ENCODE measurements around the gene CCBE1. TPM values are rescaled to one million over a fixed set of nuclear protein-coding genes. Genes with fewer than 3 reads are reported as not detected.
A peak's percentile ranks its signal among the peaks of the same experiment; 100 is the strongest.
"Not testable (repeated sequence)": the region's sequence is repeated elsewhere in the genome, so short reads cannot be mapped to it uniquely, and the experiment has no call there.

CCBE1 gene
- total and polyA plus RNA-seq, 4 donors: 0.99 to 2.7 (median 1.9) TPM

- WGBS (ENCODE audit: insufficient coverage): 85% methylated on average over 10 of the region's 11 CpGs
- no peaks in the 10 kb centered on the region for H3K4me1 ChIP-seq (ENCODE audit: control insufficient read depth, insufficient read depth, low read length)
- no peaks in the 10 kb centered on the region for H3K27me3 ChIP-seq (ENCODE audit: control insufficient read depth, insufficient read depth, low read length)
- H3K36me3 ChIP-seq (ENCODE audit: control insufficient read depth, insufficient read depth, low read length): no peaks in the 10 kb centered on the region
- no peaks in the 10 kb centered on the region for H3K9me3 ChIP-seq (ENCODE audit: control insufficient read depth, insufficient read depth, low read length)
- H3K4me3 ChIP-seq (ENCODE audit: low read depth, low read length): no peak overlapping the region
- H3K27ac ChIP-seq (ENCODE audit: low read depth, low read length): no peak overlapping the region
- DNase-seq (ENCODE audit: low read depth in 4 of 6, low spot score in 6 of 6): no peak
Observed at GRCh38 chr18:59650266-59650820, 46.9 kb downstream of the CCBE1 start.

- Histone ChIP-seq H3K27me3 (ENCODE audit: control insufficient read depth, insufficient read depth, low read length) (no peaks in the 10 kb centered on the region), H3K36me3 (ENCODE audit: control insufficient read depth, insufficient read depth, low read length) (no peaks in the 10 kb centered on the region), H3K4me3 (ENCODE audit: low read depth, low read length) (no peak overlapping the region), H3K4me1 (ENCODE audit: control insufficient read depth, insufficient read depth, low read length) (no peaks in the 10 kb centered on the region), H3K27ac (ENCODE audit: low read depth, low read length) (no peak overlapping the region), H3K9me3 (ENCODE audit: control insufficient read depth, insufficient read depth, low read length) (no peaks in the 10 kb centered on the region)
- no peak for DNase-seq (ENCODE audit: low read depth in 4 of 6, low spot score in 6 of 6)
- 100% methylated on average over 1 of the region's 1 CpG for WGBS (ENCODE audit: insufficient coverage)
Observed at GRCh38 chr18:59649591-59649990, 47.6 kb downstream of the CCBE1 start.

GRCh38 chr18:59648469-59648868 lies 48.8 kb downstream of the CCBE1 start:
- not testable (repeated sequence) for DNase-seq (ENCODE audit: low read depth in 4 of 6, low spot score in 6 of 6); H3K4me1 ChIP-seq (ENCODE audit: control insufficient read depth, insufficient read depth, low read length); H3K27ac ChIP-seq (ENCODE audit: low read depth, low read length); H3K27me3 ChIP-seq (ENCODE audit: control insufficient read depth, insufficient read depth, low read length); H3K36me3 ChIP-seq (ENCODE audit: control insufficient read depth, insufficient read depth, low read length); H3K9me3 ChIP-seq (ENCODE audit: control insufficient read depth, insufficient read depth, low read length); H3K4me3 ChIP-seq (ENCODE audit: low read depth, low read length)
- WGBS (ENCODE audit: insufficient coverage): 97% methylated on average over 9 of the region's 10 CpGs

- Histone ChIP-seq H3K4me3 (ENCODE audit: low read depth, low read length) (no peak overlapping the region), H3K9me3 (ENCODE audit: control insufficient read depth, insufficient read depth, low read length) (no peaks in the 10 kb centered on the region), H3K27ac (ENCODE audit: low read depth, low read length) (no peak overlapping the region), H3K27me3 (ENCODE audit: control insufficient read depth, insufficient read depth, low read length) (no peaks in the 10 kb centered on the region), H3K36me3 (ENCODE audit: control insufficient read depth, insufficient read depth, low read length) (no peaks in the 10 kb centered on the region), H3K4me1 (ENCODE audit: control insufficient read depth, insufficient read depth, low read length) (no peaks in the 10 kb centered on the region)
- WGBS (ENCODE audit: insufficient coverage): no CpG with 5 or more reads among the region's 2 CpGs
- DNase-seq (ENCODE audit: low read depth in 4 of 6, low spot score in 6 of 6): no peak
Observed at GRCh38 chr18:59646963-59647307, 50.3 kb downstream of the CCBE1 start.

GRCh38 chr18:59646228-59646962 lies 50.8 kb downstream of the CCBE1 start:
- no peak for DNase-seq (ENCODE audit: low read depth in 4 of 6, low spot score in 6 of 6)
- Histone ChIP-seq H3K27ac (ENCODE audit: low read depth, low read length) (no peak overlapping the region), H3K9me3 (ENCODE audit: control insufficient read depth, insufficient read depth, low read length) (no peaks in the 10 kb centered on the region), H3K27me3 (ENCODE audit: control insufficient read depth, insufficient read depth, low read length) (no peaks in the 10 kb centered on the region), H3K4me3 (ENCODE audit: low read depth, low read length) (no peak overlapping the region), H3K4me1 (ENCODE audit: control insufficient read depth, insufficient read depth, low read length) (no peaks in the 10 kb centered on the region), H3K36me3 (ENCODE audit: control insufficient read depth, insufficient read depth, low read length) (no peaks in the 10 kb centered on the region)
- WGBS (ENCODE audit: insufficient coverage): 85% methylated on average over 7 of the region's 11 CpGs

GRCh38 chr18:59643740-59644139 lies 53.5 kb downstream of the CCBE1 start:
- no peaks in the 10 kb centered on the region for H3K36me3 ChIP-seq (ENCODE audit: control insufficient read depth, insufficient read depth, low read length)
- 100% methylated on average over 1 of the region's 6 CpGs for WGBS (ENCODE audit: insufficient coverage)
- no peaks in the 10 kb centered on the region for H3K4me1 ChIP-seq (ENCODE audit: control insufficient read depth, insufficient read depth, low read length)
- DNase-seq (ENCODE audit: low read depth in 4 of 6, low spot score in 6 of 6): no peak
- H3K27ac ChIP-seq (ENCODE audit: low read depth, low read length): no peak overlapping the region
- no peaks in the 10 kb centered on the region for H3K27me3 ChIP-seq (ENCODE audit: control insufficient read depth, insufficient read depth, low read length)
- H3K4me3 ChIP-seq (ENCODE audit: low read depth, low read length): no peak overlapping the region
- H3K9me3 ChIP-seq (ENCODE audit: control insufficient read depth, insufficient read depth, low read length): no peaks in the 10 kb centered on the region

- DNase-seq (ENCODE audit: low read depth in 4 of 6, low spot score in 6 of 6): no peak
- no peak overlapping the region for H3K27ac ChIP-seq (ENCODE audit: low read depth, low read length)
- WGBS (ENCODE audit: insufficient coverage): no CpG with 5 or more reads among the region's 3 CpGs
- H3K27me3 ChIP-seq (ENCODE audit: control insufficient read depth, insufficient read depth, low read length): no peaks in the 10 kb centered on the region
- H3K4me1 ChIP-seq (ENCODE audit: control insufficient read depth, insufficient read depth, low read length): no peaks in the 10 kb centered on the region
- H3K36me3 ChIP-seq (ENCODE audit: control insufficient read depth, insufficient read depth, low read length): no peaks in the 10 kb centered on the region
- H3K4me3 ChIP-seq (ENCODE audit: low read depth, low read length): no peak overlapping the region
- H3K9me3 ChIP-seq (ENCODE audit: control insufficient read depth, insufficient read depth, low read length): no peaks in the 10 kb centered on the region
Observed at GRCh38 chr18:59640721-59641120, 56.5 kb downstream of the CCBE1 start.

- no peak overlapping the region for H3K27ac ChIP-seq (ENCODE audit: low read depth, low read length)
- no peaks in the 10 kb centered on the region for H3K36me3 ChIP-seq (ENCODE audit: control insufficient read depth, insufficient read depth, low read length)
- H3K9me3 ChIP-seq (ENCODE audit: control insufficient read depth, insufficient read depth, low read length): no peaks in the 10 kb centered on the region
- H3K4me1 ChIP-seq (ENCODE audit: control insufficient read depth, insufficient read depth, low read length): no peaks in the 10 kb centered on the region
- no peaks in the 10 kb centered on the region for H3K27me3 ChIP-seq (ENCODE audit: control insufficient read depth, insufficient read depth, low read length)
- WGBS (ENCODE audit: insufficient coverage): no CpG with 5 or more reads among the region's 5 CpGs
- H3K4me3 ChIP-seq (ENCODE audit: low read depth, low read length): no peak overlapping the region
- no peak for DNase-seq (ENCODE audit: low read depth in 4 of 6, low spot score in 6 of 6)
Observed at GRCh38 chr18:59639821-59640220, 57.4 kb downstream of the CCBE1 start.

- DNase-seq (ENCODE audit: low read depth in 4 of 6, low spot score in 6 of 6): no peak
- no peak overlapping the region for H3K4me3 ChIP-seq (ENCODE audit: low read depth, low read length)
- H3K27ac ChIP-seq (ENCODE audit: low read depth, low read length): no peak overlapping the region
- WGBS (ENCODE audit: insufficient coverage): 88% methylated on average over 2 of the region's 2 CpGs
- H3K36me3 ChIP-seq (ENCODE audit: control insufficient read depth, insufficient read depth, low read length): no peaks in the 10 kb centered on the region
- no peaks in the 10 kb centered on the region for H3K4me1 ChIP-seq (ENCODE audit: control insufficient read depth, insufficient read depth, low read length)
- no peaks in the 10 kb centered on the region for H3K27me3 ChIP-seq (ENCODE audit: control insufficient read depth, insufficient read depth, low read length)
- no peaks in the 10 kb centered on the region for H3K9me3 ChIP-seq (ENCODE audit: control insufficient read depth, insufficient read depth, low read length)
Observed at GRCh38 chr18:59639136-59639535, 58.1 kb downstream of the CCBE1 start.

- Histone ChIP-seq H3K4me3 (ENCODE audit: low read depth, low read length) (no peak overlapping the region), H3K4me1 (ENCODE audit: control insufficient read depth, insufficient read depth, low read length) (no peaks in the 10 kb centered on the region), H3K27ac (ENCODE audit: low read depth, low read length) (no peak overlapping the region), H3K36me3 (ENCODE audit: control insufficient read depth, insufficient read depth, low read length) (no peaks in the 10 kb centered on the region), H3K27me3 (ENCODE audit: control insufficient read depth, insufficient read depth, low read length) (no peaks in the 10 kb centered on the region), H3K9me3 (ENCODE audit: control insufficient read depth, insufficient read depth, low read length) (no peaks in the 10 kb centered on the region)
- DNase-seq (ENCODE audit: low read depth in 4 of 6, low spot score in 6 of 6): peak in 1 of 6 donors; percentile 23
- WGBS (ENCODE audit: insufficient coverage): 61% methylated on average over 2 of the region's 4 CpGs
Observed at GRCh38 chr18:59633961-59634485, 63.2 kb downstream of the CCBE1 start.
